Subcutaneous abdominal adipose tissue (tissue), 5 donors: ENCODE measurements around the gene GALNT18.

Experiments used
- H3K27ac ChIP-seq: one replicate; pipeline ENCODE4 v1.7.0; 2013; ENCODE audit warnings: low read depth, mild to moderate bottlenecking, inconsistent platforms, low read length, moderate library complexity
- H3K27me3 ChIP-seq, 5 donors: one replicate each; pipeline ENCODE4 v1.7.0; 2013; ENCODE audit warnings: low read length in 5 of 5, inconsistent platforms in 1 of 5; ENCODE audit not compliant: control insufficient read depth in 5 of 5, insufficient read depth in 4 of 5
- H3K36me3 ChIP-seq, 5 donors: one replicate each; pipeline ENCODE4 v1.7.0; 2013; ENCODE audit warnings: low read length in 5 of 5; ENCODE audit not compliant: control insufficient read depth in 5 of 5, insufficient read depth in 5 of 5
- H3K4me1 ChIP-seq, 5 donors: one replicate each; pipeline ENCODE4 v1.7.0; 2013; ENCODE audit warnings: low read length in 5 of 5, mild to moderate bottlenecking in 3 of 5, moderate library complexity in 1 of 5; ENCODE audit not compliant: control insufficient read depth in 5 of 5, insufficient read depth in 5 of 5
- H3K4me3 ChIP-seq, 5 donors: one replicate each; pipeline ENCODE4 v1.7.0; 2013; ENCODE audit warnings: low read length in 5 of 5, low read depth in 1 of 5
- H3K9ac ChIP-seq, 5 donors: one replicate each; pipeline ENCODE4 v1.7.0; 2013; ENCODE audit warnings: low read length in 5 of 5, mild to moderate bottlenecking in 4 of 5, moderate library complexity in 3 of 5
- H3K9me3 ChIP-seq, 5 donors: one replicate each; pipeline ENCODE4 v1.7.0; 2013; ENCODE audit warnings: low read length in 5 of 5; ENCODE audit not compliant: control insufficient read depth in 5 of 5
- donor health status: healthy.
- donor health status: healthy.
- donor health status: healthy.
- donor health status: healthy.
- donor health status: healthy.

The GALNT18 gene

GRCh38 chr11:11231763-11232162 is 390.0 kb downstream of the GALNT18 start:
- Histone ChIP-seq H3K9me3 (no peaks in the 10 kb centered on the region), H3K4me3 (no peak overlapping the region), H3K4me1 (peaks cover 0 to 26% (median 4%) of the 10 kb centered on the region in 5 donors), H3K9ac (no peak overlapping the region), H3K36me3 (no peaks in the 10 kb centered on the region), H3K27ac (no peak overlapping the region), H3K27me3 (peaks cover 0 to 3% (median 0%) of the 10 kb centered on the region in 5 donors)

GRCh38 chr11:11230802-11231562 is 390.8 kb downstream of the GALNT18 start:
- no peak overlapping the region for H3K4me3 ChIP-seq
- H3K27ac ChIP-seq = no peak overlapping the region
- no peak overlapping the region for H3K9ac ChIP-seq
- peaks cover 0 to 3% (median 0%) of the 10 kb centered on the region in 5 donors for H3K27me3 ChIP-seq
- H3K4me1 ChIP-seq = peaks cover 0 to 19% (median 4%) of the 10 kb centered on the region in 5 donors
- H3K36me3 ChIP-seq = no peaks in the 10 kb centered on the region
- no peaks in the 10 kb centered on the region for H3K9me3 ChIP-seq

GRCh38 chr11:11230087-11230486 is 391.7 kb downstream of the GALNT18 start:
- H3K27ac ChIP-seq = no peak overlapping the region
- no peak overlapping the region for H3K9ac ChIP-seq
- peaks cover 0 to 3% (median 0%) of the 10 kb centered on the region in 5 donors for H3K27me3 ChIP-seq
- H3K4me3 ChIP-seq = no peak overlapping the region
- H3K36me3 ChIP-seq = no peaks in the 10 kb centered on the region
- H3K4me1 ChIP-seq = peaks cover 0 to 21% (median 4%) of the 10 kb centered on the region in 5 donors
- no peaks in the 10 kb centered on the region for H3K9me3 ChIP-seq

- peaks cover 0 to 21% (median 4%) of the 10 kb centered on the region in 5 donors for H3K4me1 ChIP-seq
- no peak overlapping the region for H3K27ac ChIP-seq
- no peak overlapping the region for H3K4me3 ChIP-seq
- H3K9me3 ChIP-seq = no peaks in the 10 kb centered on the region
- no peak overlapping the region for H3K9ac ChIP-seq
- H3K27me3 ChIP-seq = peaks cover 0 to 3% (median 0%) of the 10 kb centered on the region in 5 donors
- no peaks in the 10 kb centered on the region for H3K36me3 ChIP-seq
Measured at GRCh38 chr11:11229647-11230046, 392.2 kb downstream of the GALNT18 start.

- H3K27me3 ChIP-seq = peaks cover 0 to 3% (median 0%) of the 10 kb centered on the region in 5 donors
- no peaks in the 10 kb centered on the region for H3K36me3 ChIP-seq
- H3K4me1 ChIP-seq = peaks cover 0 to 19% (median 4%) of the 10 kb centered on the region in 5 donors
- H3K4me3 ChIP-seq = no peak overlapping the region
- H3K27ac ChIP-seq = no peak overlapping the region
- H3K9me3 ChIP-seq = no peaks in the 10 kb centered on the region
- no peak overlapping the region for H3K9ac ChIP-seq
Measured at GRCh38 chr11:11227296-11228085, 394.3 kb downstream of the GALNT18 start.
